Ovary (tissue), 9 donors: ENCODE results near the gene ASPSCR1. TPM values are rescaled to one million over a fixed set of nuclear protein-coding genes. Genes with fewer than 3 reads are reported as not detected.

Experiments
- DNase-seq, 5 donors: peaks; one replicate each; pipeline ENCODE4 v3.0.0-alpha.2; 2019 to 2020
- H3K27ac ChIP-seq, 2 donors: fragments of 200-600 bp; one replicate each; pipeline versions ENCODE4 v1.5.1 to v1.8.0; 2019 to 2022
- H3K27me3 ChIP-seq: fragments of 200-600 bp; one replicate; pipeline ENCODE4 v1.8.0; 2022
- H3K36me3 ChIP-seq: fragments of 200-600 bp; sonication (generic); one replicate; pipeline ENCODE4 v1.5.1; 2019
- H3K4me1 ChIP-seq: one replicate; pipeline ENCODE4 v1.8.1; 2013; ENCODE audit warnings: mild to moderate bottlenecking, moderate library complexity; ENCODE audit not compliant: insufficient read depth
- H3K4me3 ChIP-seq: fragments of 200-600 bp; sonication (generic); one replicate; pipeline ENCODE4 v1.5.1; 2017
- H3K9me3 ChIP-seq, 2 donors: fragments of 200-600 bp in 1 of 2; sonication (generic) in 1 of 2; one replicate each; pipeline versions ENCODE4 v1.5.1 to v1.8.1; 2013 to 2019; ENCODE audit warnings: mild to moderate bottlenecking in 1 of 2, moderate library complexity in 1 of 2
- CTCF ChIP-seq, 3 donors: fragments of 450-650 bp in 2 of 3; fragments of 200-600 bp in 1 of 3; IDR thresholded peaks; one replicate each; pipeline versions ENCODE4 v1.5.1 to v1.8.0; 2016 to 2022; ENCODE audit warnings: antibody characterized with exemption in 3 of 3, mild to moderate bottlenecking in 1 of 3
- EP300 ChIP-seq: sonication (generic); formaldehyde crosslinking; IDR thresholded peaks from one replicate; pipeline ENCODE4 v1.6.1; 2017; ENCODE audit warnings: antibody characterized with exemption
- POLR2A ChIP-seq: fragments of 450-650 bp; IDR thresholded peaks from one replicate; pipeline ENCODE4 v1.6.1; 2017; ENCODE audit warnings: antibody characterized with exemption, mild to moderate bottlenecking, moderate library complexity
- WGBS, 3 donors: extraction: QIAGEN DNeasy Blood & Tissue Kit in 1 of 3; methylation state at CpG; one replicate each; pipeline versions ENCODE4 v1.1.5 to v1.1.7; 2013 to 2017; 5-methylcytosine and 5-hydroxymethylcytosine counted together
- intact Hi-C, 4 donors: fragments of 100-400 bp; cut with DNase I; formaldehyde crosslinking; loops; one replicate each; pipeline versions ENCODE4 v1.11.0 to v1.15.1; 2022 to 2023
- polyA plus RNA-seq, 2 donors: library from polyadenylated mRNA; stranded (reverse); fragments of 200-250 nt in 1 of 2; fragments of 350-450 nt in 1 of 2; fragmentation: Illumina TruSeq in 1 of 2; extraction: RNeasy Lipid Tissue Mini Kit (QIAGEN cat#74804) in 1 of 2; gene quantifications; one replicate each; pipeline ENCODE4 v1.2.3, GENCODE V29; 2013 to 2014
- total RNA-seq, 7 donors: library from RNA; depleted of rRNA in 2 of 7; stranded (reverse); fragments of >200 nt in 2 of 7; fragmentation: NEBNext Ultra II Directional in 3 of 7; extraction: Animal tissue kit (Norgen Biotek cat#: 25700) in 3 of 7; gene quantifications; one replicate each; pipeline versions ENCODE4 v1.1.0 to v1.2.4, GENCODE V29; 2016 to 2023
- donor health status: DM: no; HTN: no; CAD: no; lungs with moderate emphysema.
- donor health status: DM: no; HTN: no; CAD: no.
- donor health status: Bipolar disorder and iron deficiency.
- donor health status: DM: yes; HTN: yes; CAD: no.
- donor health status: DM: no; HTN: no; CAD: no.
- donor health status: DM: yes; HTN: yes; CAD: no.

Gene ASPSCR1
- total and polyA plus RNA-seq, 9 donors = 1.6 to 39.9 (median 24.3) TPM

GRCh38 chr17:81987161-81987770 lies 9.8 kb downstream of the ASPSCR1 start:
- H3K27me3 ChIP-seq = no peaks in the 10 kb centered on the region
- no peaks in the 10 kb centered on the region for H3K9me3 ChIP-seq
- WGBS, 3 donors = 88 to 91% (median 91%) methylated on average over 26 of the region's 26 CpGs
- H3K4me1 ChIP-seq = no peaks in the 10 kb centered on the region
- intact Hi-C loops = no loop called here
- no peaks in the 10 kb centered on the region for H3K36me3 ChIP-seq
- H3K4me3 ChIP-seq = no peak overlapping the region
- H3K27ac ChIP-seq = no peak overlapping the region
- no peak for DNase-seq
- TF ChIP-seq CTCF (IDR thresholded peaks at IDR 0.05) (no peak), EP300 (no peak), POLR2A (no peak)

DNA sequence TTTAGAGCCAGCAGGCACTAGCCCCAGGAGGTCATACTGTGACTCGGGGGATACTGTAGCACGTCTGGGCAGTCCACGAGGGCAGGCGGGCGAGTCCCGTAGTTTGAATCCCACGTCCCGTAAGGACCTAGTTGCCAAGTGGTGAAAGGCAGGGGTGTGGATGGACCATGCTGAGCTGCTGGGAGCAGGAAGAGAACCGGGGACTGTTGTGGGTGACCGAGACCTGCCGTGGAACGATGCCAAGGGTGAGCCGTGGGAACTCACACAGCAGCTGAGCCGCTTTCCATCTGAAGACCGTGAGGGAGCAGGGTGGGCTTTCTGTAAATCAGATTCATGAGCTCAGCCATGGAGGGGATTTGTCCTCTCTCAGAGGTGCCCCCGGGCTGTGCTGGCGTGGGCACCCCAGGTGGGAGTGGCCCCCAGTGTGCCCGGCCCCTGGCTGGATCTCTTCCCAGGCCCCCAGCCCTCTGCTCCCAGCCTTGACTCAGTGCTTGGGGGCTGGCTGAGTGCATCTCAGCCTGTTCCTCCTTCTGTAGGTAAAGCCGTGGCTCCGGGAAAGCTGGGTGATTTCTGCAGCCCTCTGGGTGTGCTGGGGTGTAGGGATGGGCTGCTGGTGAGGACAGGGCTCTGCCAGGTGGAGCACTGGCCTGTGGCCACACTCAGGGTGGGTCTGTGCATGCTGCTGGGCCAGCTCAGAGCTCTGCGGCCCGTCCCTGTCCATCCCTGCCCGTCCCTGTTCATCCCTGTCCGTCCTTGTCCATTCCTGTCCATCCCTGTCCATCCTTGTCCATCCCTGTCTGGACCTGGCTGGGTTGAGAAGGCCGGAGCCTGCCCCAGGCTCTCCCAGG lies 13.6 kb downstream of the ASPSCR1 start:
- Histone ChIP-seq H3K9me3 (no peaks in the 10 kb centered on the region), H3K4me1 (no peaks in the 10 kb centered on the region), H3K27ac (no peak overlapping the region), H3K4me3 (no peak overlapping the region), H3K36me3 (no peaks in the 10 kb centered on the region), H3K27me3 (no peaks in the 10 kb centered on the region)
- 89 to 91% (median 91%) methylated on average over 25 of the region's 25 CpGs for WGBS, 3 donors
- DNase-seq = no peak
- intact Hi-C loops = loop anchor here in 1 of 4 donors (10.0 kb wide), 1 partner anchor 64 kb away; the partner anchor contains the start of genes GPS1 and RFNG
- TF ChIP-seq POLR2A (no peak), CTCF (IDR thresholded peaks at IDR 0.05) (no peak), EP300 (no peak)

DNA sequence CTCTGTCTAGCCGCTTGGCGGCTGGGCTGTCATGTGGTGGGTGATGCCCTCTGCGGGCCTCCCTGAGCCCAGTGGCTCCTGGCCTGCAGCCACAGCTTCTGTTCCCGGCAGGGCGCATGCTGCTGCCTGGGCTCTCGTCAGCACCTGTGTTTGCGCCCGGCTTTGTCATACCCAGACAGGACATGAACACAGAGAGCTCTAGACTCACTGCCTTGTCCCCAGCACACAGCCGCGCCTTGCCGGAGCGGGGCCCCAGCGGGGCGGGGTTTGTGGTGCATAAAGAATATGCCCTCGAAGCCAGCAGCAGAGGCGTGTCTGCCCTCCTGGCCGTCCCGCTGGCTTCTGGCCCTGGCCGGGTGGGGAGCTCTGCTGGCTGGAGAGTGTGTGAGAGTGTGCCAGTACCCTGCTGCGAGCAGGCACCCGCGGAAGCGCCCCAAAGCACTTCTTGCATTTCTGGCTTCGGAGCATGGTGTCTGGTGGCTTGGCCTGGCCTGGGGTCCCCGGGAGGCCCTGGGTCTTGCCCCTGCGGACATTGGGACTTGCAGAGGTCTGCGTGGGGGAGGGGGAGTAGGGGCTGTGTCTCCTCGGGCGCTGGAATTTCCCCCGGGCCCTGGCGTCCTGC lies 14.4 kb downstream of the ASPSCR1 start:
- intact Hi-C loops = loop anchor here in 1 of 4 donors (10.0 kb wide), 1 partner anchor 63 kb away; the partner anchor contains the start of genes GPS1 and RFNG
- WGBS, 3 donors = 69 to 73% (median 72%) methylated on average over 24 to 31 of the region's 31 CpGs
- H3K27ac ChIP-seq = no peak overlapping the region
- no peaks in the 10 kb centered on the region for H3K36me3 ChIP-seq
- no peak overlapping the region for H3K4me3 ChIP-seq
- H3K4me1 ChIP-seq = no peaks in the 10 kb centered on the region
- TF ChIP-seq CTCF (IDR thresholded peaks at IDR 0.05) (no peak), EP300 (no peak), POLR2A (no peak)
- no peaks in the 10 kb centered on the region for H3K9me3 ChIP-seq
- H3K27me3 ChIP-seq = no peaks in the 10 kb centered on the region
- DNase-seq = no peak

DNA sequence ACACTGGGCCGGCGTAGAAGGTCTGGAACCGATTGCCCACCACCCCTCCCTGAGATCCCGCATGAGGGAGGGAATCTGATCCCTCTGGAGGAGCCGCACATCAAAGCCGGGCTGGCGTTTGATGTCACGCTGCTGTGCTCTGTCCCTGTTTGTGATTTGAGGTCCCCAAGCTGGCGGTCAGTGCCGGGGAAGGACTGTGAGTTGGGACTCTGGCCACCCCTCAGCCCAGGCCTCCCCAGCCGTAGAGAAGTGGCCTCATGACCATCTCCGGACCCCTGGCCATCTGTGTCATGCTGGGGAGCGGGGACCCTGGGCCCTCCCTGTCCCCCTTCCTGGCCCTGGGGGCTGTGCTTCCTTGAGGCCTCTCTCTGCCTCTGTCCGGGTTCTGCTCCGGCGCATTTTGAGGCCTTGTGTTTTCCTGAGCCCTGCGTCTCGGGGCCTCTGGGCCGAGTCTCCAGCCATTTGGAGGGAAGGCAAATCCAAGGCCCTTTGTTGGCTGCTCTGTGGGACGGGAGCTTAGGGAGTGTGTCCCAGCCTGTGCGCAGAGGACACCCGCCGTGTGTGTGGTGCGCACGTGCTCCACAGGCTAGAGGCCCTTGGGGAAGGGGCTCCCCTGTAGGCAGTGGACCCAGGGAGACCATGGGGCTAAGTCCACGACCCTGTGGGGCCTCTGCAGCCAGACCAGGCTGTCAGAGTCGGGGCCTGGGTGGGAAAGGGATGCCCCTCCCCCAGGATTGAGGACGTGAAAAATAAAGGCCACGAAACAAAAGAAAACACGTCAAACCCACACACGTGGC lies 15.1 kb downstream of the ASPSCR1 start:
- H3K27me3 ChIP-seq = no peaks in the 10 kb centered on the region
- H3K4me3 ChIP-seq = no peak overlapping the region
- no peaks in the 10 kb centered on the region for H3K9me3 ChIP-seq
- intact Hi-C loops = loop anchor here in 1 of 4 donors (10.0 kb wide), 1 partner anchor 62 kb away; the partner anchor contains the start of genes GPS1 and RFNG
- H3K4me1 ChIP-seq = no peaks in the 10 kb centered on the region
- 90 to 94% (median 92%) methylated on average over 30 to 31 of the region's 31 CpGs for WGBS, 3 donors
- TF ChIP-seq POLR2A = no peak
- no peak for TF ChIP-seq EP300
- no peak for TF ChIP-seq CTCF (IDR thresholded peaks at IDR 0.05)
- H3K27ac ChIP-seq = no peak overlapping the region
- no peak for DNase-seq
- H3K36me3 ChIP-seq = no peaks in the 10 kb centered on the region
